HEK293 (cell line): ENCODE data around the gene PCED1A.

Source experiments
- CTCF ChIP-seq: fragments of 450-650 bp; formaldehyde crosslinking; IDR thresholded peaks from 2 replicates; pipeline ENCODE4 v1.5.1; 2016; ENCODE audit warnings: missing biosample characterization, missing genetic modification characterization
- GLIS2 ChIP-seq: fragments of 450-650 bp; formaldehyde crosslinking; IDR thresholded peaks from 2 replicates; pipeline ENCODE4 v1.5.1; 2016; ENCODE audit warnings: missing biosample characterization, missing genetic modification characterization
- HOXA7 ChIP-seq: sonication (generic); formaldehyde crosslinking; IDR thresholded peaks from 2 replicates; pipeline ENCODE4 v1.8.1; 2022; ENCODE audit warnings: missing genetic modification reagents, borderline replicate concordance
- MZF1 ChIP-seq: fragments of 450-650 bp; formaldehyde crosslinking; IDR thresholded peaks from 2 replicates; pipeline ENCODE4 v1.5.1; 2017; ENCODE audit warnings: missing biosample characterization, missing genetic modification characterization, borderline replicate concordance
- ZNF223 ChIP-seq: fragments of 450-650 bp; formaldehyde crosslinking; IDR thresholded peaks from 2 replicates; pipeline ENCODE4 v1.5.1; 2016; ENCODE audit warnings: missing biosample characterization, missing genetic modification characterization
- ZNF274 ChIP-seq, 2 experiments: fragments of 200-500 bp in 1 of 2; fragments of 450-650 bp in 1 of 2; sonication (Bioruptor generic) in 1 of 2; formaldehyde crosslinking in 1 of 2; IDR thresholded peaks; 2 replicates each; pipeline versions ENCODE4 v1.5.1 to v1.6.1; 2014 to 2016; ENCODE audit warnings: borderline replicate concordance in 1 of 2, inconsistent platforms in 1 of 2, low read length in 1 of 2, missing biosample characterization in 1 of 2, missing genetic modification characterization in 1 of 2
- ZNF362 ChIP-seq: fragments of 450-650 bp; formaldehyde crosslinking; IDR thresholded peaks from 2 replicates; pipeline ENCODE4 v1.5.1; 2016; ENCODE audit warnings: missing biosample characterization, missing genetic modification characterization
- ZNF514 ChIP-seq: fragments of 450-650 bp; formaldehyde crosslinking; IDR thresholded peaks from 2 replicates; pipeline ENCODE4 v1.5.1; 2016; ENCODE audit warnings: missing biosample characterization, missing genetic modification characterization
- ZNF639 ChIP-seq: fragments of 450-650 bp; formaldehyde crosslinking; IDR thresholded peaks from 2 replicates; pipeline ENCODE4 v1.5.1; 2016; ENCODE audit warnings: missing biosample characterization, missing genetic modification characterization
- ZNF785 ChIP-seq: fragments of 450-650 bp; formaldehyde crosslinking; IDR thresholded peaks from 2 replicates; pipeline ENCODE4 v1.5.1; 2016; ENCODE audit warnings: missing biosample characterization, missing genetic modification characterization
- ZNF837 ChIP-seq: fragments of 450-650 bp; formaldehyde crosslinking; IDR thresholded peaks from 2 replicates; pipeline ENCODE4 v1.5.1; 2016; ENCODE audit warnings: missing biosample characterization, missing genetic modification characterization

- TF ChIP-seq HOXA7 (CRISPR knock-in tag) (no peak), ZNF223 (tag by site-specific recombination) (no peak), CTCF (no peak), MZF1 (tag by site-specific recombination) (no peak), ZNF274 (IDR thresholded peaks at IDR 0.05; ENCODE audit: low read length) (no peak), ZNF274 (tag by site-specific recombination; IDR thresholded peaks at IDR 0.05; ENCODE audit: borderline replicate concordance) (no peak), ZNF837 (tag by site-specific recombination) (no peak), ZNF362 (tag by site-specific recombination) (no peak), ZNF514 (tag by site-specific recombination) (no peak), ZNF785 (tag by site-specific recombination) (no peak), ZNF639 (no peak), GLIS2 (no peak)
These were observed 6.7 kb downstream of the PCED1A start for GRCh38 chr20:2833761-2834160.
